Measurements from ENCODE around the gene RNU6-1.
A peak's percentile ranks its signal among the peaks of the same experiment; 100 is the strongest.

The RNU6-1 gene

GRCh38 chr15:67855842-67856241 is 16.0 kb upstream of the RNU6-1 start:
- DNase-seq: no peak

- no peak for DNase-seq
Observed at GRCh38 chr15:67854358-67854757, 14.5 kb upstream of the RNU6-1 start.

GRCh38 chr15:67853454-67853853 is 13.6 kb upstream of the RNU6-1 start:
- DNase-seq: no peak

- DNase-seq: no peak
Observed at GRCh38 chr15:67852418-67852817, 12.6 kb upstream of the RNU6-1 start.

- DNase-seq: no peak
Observed at GRCh38 chr15:67850994-67851571, 11.2 kb upstream of the RNU6-1 start.

- no peak for DNase-seq
Observed at GRCh38 chr15:67850336-67850735, 10.5 kb upstream of the RNU6-1 start.

- no peak for DNase-seq
Observed at GRCh38 chr15:67849538-67849937, 9.7 kb upstream of the RNU6-1 start.

GRCh38 chr15:67845974-67846373 is 6.1 kb upstream of the RNU6-1 start:
- DNase-seq: no peak

GRCh38 chr15:67843571-67844387 is 3.9 kb upstream of the RNU6-1 start:
- DNase-seq: no peak

GRCh38 chr15:67843092-67843501 is 3.3 kb upstream of the RNU6-1 start:
- DNase-seq: no peak

- DNase-seq: no peak
Observed at GRCh38 chr15:67841513-67841762, 1.6 kb upstream of the RNU6-1 start.

GRCh38 chr15:67840749-67841512 is 1.1 kb upstream of the RNU6-1 start:
- DNase-seq: peak; percentile 44

GRCh38 chr15:67839499-67839928 is 331 bp downstream of the RNU6-1 start:
- DNase-seq: peak; percentile 27

GRCh38 chr15:67838789-67839332 is 984 bp downstream of the RNU6-1 start:
- no peak for DNase-seq

- no peak for DNase-seq
Observed at GRCh38 chr15:67836955-67837354, 2.9 kb downstream of the RNU6-1 start.

GRCh38 chr15:67836477-67836876 is 3.4 kb downstream of the RNU6-1 start:
- peak; percentile 46 for DNase-seq

GRCh38 chr15:67836134-67836455 is 3.8 kb downstream of the RNU6-1 start:
- no peak for DNase-seq

- DNase-seq: no peak
Observed at GRCh38 chr15:67835297-67836133, 4.3 kb downstream of the RNU6-1 start.

GRCh38 chr15:67834581-67835296 is 5.1 kb downstream of the RNU6-1 start:
- DNase-seq: no peak

GRCh38 chr15:67833710-67834511 is 5.9 kb downstream of the RNU6-1 start:
- peak; percentile 50 for DNase-seq
